DOHH2 (cell line): Measurements from ENCODE around the gene ETNK2.

ENCODE experiments used
- H3F3A ChIP-seq: fragments of 200-600 bp; sonication (generic), shearing (Covaris generic); 2 replicates; pipeline ENCODE4 v1.6.0; 2016; ENCODE audit warnings: antibody characterized with exemption, mild to moderate bottlenecking; ENCODE audit not compliant: control insufficient read depth, insufficient read depth
- H3K27ac ChIP-seq: fragments of 200-600 bp; sonication (generic); 2 replicates; pipeline ENCODE4 v1.5.1; 2014; ENCODE audit warnings: low read depth, mild to moderate bottlenecking, low read length, moderate library complexity
- H3K27me3 ChIP-seq: fragments of 200-600 bp; sonication (generic); 2 replicates; pipeline ENCODE4 v1.6.1; 2014; ENCODE audit warnings: mild to moderate bottlenecking, low read length, mixed read lengths; ENCODE audit not compliant: control insufficient read depth
- H3K36me3 ChIP-seq: fragments of 200-600 bp; sonication (generic); 2 replicates; pipeline ENCODE4 v1.6.1; 2014; ENCODE audit warnings: mild to moderate bottlenecking, low read length, moderate library complexity, mixed read lengths; ENCODE audit not compliant: control insufficient read depth
- H3K4me1 ChIP-seq: fragments of 200-600 bp; sonication (generic); 2 replicates; pipeline ENCODE4 v1.6.1; 2014; ENCODE audit warnings: mild to moderate bottlenecking, low read length, mixed read lengths; ENCODE audit not compliant: control insufficient read depth
- H3K4me2 ChIP-seq: fragments of 200-600 bp; sonication (generic); 2 replicates; pipeline ENCODE4 v1.6.0; 2014; ENCODE audit warnings: mild to moderate bottlenecking, low read length, moderate library complexity
- H3K4me3 ChIP-seq: fragments of 200-600 bp; sonication (generic); 2 replicates; pipeline ENCODE4 v1.5.1; 2014; ENCODE audit warnings: mild to moderate bottlenecking, low read length, mixed read lengths
- H3K79me2 ChIP-seq: fragments of 200-600 bp; sonication (generic); 2 replicates; pipeline ENCODE4 v1.6.1; 2014; ENCODE audit warnings: mild to moderate bottlenecking, low read length, mixed read lengths; ENCODE audit not compliant: control insufficient read depth
- H3K9me2 ChIP-seq: fragments of 200-600 bp; sonication (generic); replicated peaks from 2 replicates; pipeline ENCODE4 v1.6.1; 2014; ENCODE audit warnings: mild to moderate bottlenecking, low read length, mixed read lengths; ENCODE audit not compliant: control insufficient read depth
- H3K9me3 ChIP-seq: fragments of 200-600 bp; sonication (generic); 2 replicates; pipeline ENCODE4 v1.6.1; 2014; ENCODE audit warnings: antibody characterized with exemption, low read length, mixed read lengths; ENCODE audit not compliant: control insufficient read depth, insufficient read depth
- H4K20me1 ChIP-seq: fragments of 200-600 bp; sonication (generic); 2 replicates; pipeline ENCODE4 v1.6.0; 2014; ENCODE audit warnings: low read depth, mild to moderate bottlenecking, antibody characterized with exemption, low read length, moderate library complexity; ENCODE audit not compliant: control insufficient read depth, insufficient read depth
- CTCF ChIP-seq: fragments of 200-600 bp; sonication (generic); IDR thresholded peaks from one replicate; pipeline ENCODE4 v1.5.1; 2014; ENCODE audit warnings: antibody characterized with exemption, mild to moderate bottlenecking, low read depth, low read length; ENCODE audit not compliant: poor library complexity, severe bottlenecking
- EZH2phosphoT487 ChIP-seq: fragments of 200-600 bp; sonication (generic); IDR thresholded peaks from 2 replicates; pipeline ENCODE4 v1.6.1; 2017; ENCODE audit warnings: borderline replicate concordance, mild to moderate bottlenecking, antibody characterized with exemption, low read length, moderate library complexity, mixed read lengths

ETNK2 gene

DNA sequence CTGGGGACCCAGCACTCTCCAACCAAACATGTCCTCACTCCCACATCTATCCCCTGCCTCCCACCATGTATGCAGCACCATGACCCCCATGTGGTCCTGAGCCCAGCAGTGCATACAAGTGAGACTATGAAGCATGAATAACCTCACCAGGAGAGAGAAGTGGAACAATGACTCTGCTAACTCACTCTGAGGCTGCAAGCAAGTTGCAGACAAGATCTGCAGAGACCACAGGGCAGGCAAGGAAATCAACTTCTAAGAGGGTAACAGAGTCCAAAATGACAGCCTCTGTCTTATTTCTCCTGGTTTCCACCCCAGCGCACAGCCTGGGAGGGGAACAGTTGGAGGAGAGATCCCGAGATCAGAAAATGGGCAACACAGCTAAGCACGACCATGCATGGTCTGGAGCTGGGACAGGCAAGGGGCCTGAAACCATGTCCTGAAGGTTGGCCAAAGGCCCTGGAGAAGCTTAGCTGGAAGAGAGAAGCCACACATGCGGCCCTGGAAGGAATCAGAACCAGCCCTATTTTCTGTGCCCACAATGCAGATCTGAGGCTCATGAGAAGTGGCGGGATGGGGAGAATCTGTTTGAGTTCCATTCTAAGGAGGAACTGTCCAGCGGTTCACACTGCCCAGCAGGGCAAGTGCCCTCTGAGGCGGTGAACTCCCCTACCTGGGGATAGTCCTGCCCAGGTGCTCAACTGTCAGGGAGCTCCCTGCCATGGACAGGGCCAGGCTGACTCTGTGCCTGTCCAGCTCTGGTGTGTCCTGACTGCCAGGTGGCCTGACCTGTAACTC lies 26.8 kb upstream of the ETNK2 start:
- Histone ChIP-seq H3K4me3 (no peak overlapping the region), H3F3A (no peaks in the 10 kb centered on the region), H4K20me1 (no peaks in the 10 kb centered on the region), H3K9me2 (no peaks in the 10 kb centered on the region), H3K4me2 (no peak overlapping the region), H3K36me3 (no peaks in the 10 kb centered on the region), H3K27ac (no peak overlapping the region), H3K4me1 (no peaks in the 10 kb centered on the region), H3K27me3 (peaks cover 6% of the 10 kb centered on the region; the same call in 1 of the 2 replicates), H3K79me2 (no peaks in the 10 kb centered on the region), H3K9me3 (no peaks in the 10 kb centered on the region)
- TF ChIP-seq CTCF, result no peak
- no peak for TF ChIP-seq EZH2phosphoT487

DNA sequence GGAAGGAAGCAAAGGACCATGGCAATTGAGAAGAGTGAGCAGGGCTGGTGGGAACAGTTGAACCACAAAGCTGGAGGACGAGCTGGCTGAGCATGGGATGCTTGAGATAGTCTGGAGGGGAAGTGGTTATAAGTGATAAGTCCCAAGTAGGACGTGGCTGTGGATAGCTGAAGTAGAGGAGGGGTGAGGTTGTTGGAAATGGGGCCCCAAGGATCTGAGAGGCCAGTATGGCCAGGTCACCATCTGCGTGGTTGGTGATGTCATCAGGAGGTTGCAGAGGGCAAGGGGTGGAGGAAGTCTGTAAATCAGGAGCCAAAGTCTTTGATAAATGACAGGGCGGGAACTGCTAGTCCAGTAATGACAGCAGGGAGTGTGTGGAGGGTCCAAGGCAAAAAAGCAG lies 25.3 kb upstream of the ETNK2 start:
- H3K4me1 ChIP-seq, result no peaks in the 10 kb centered on the region

GRCh38 chr1:204176049-204176448 lies 24.2 kb upstream of the ETNK2 start:
- Histone ChIP-seq H3K9me2 (no peaks in the 10 kb centered on the region), H3K79me2 (no peaks in the 10 kb centered on the region), H3K9me3 (peaks cover 3% of the 10 kb centered on the region; the same call in 1 of the 2 replicates), H3K27me3 (peaks cover 6% of the 10 kb centered on the region; the same call in 1 of the 2 replicates), H3K4me2 (no peak overlapping the region), H3K4me3 (no peak overlapping the region), H4K20me1 (no peaks in the 10 kb centered on the region), H3K27ac (no peak overlapping the region), H3F3A (no peaks in the 10 kb centered on the region), H3K36me3 (no peaks in the 10 kb centered on the region), H3K4me1 (no peaks in the 10 kb centered on the region)
- no peak for TF ChIP-seq EZH2phosphoT487
- no peak for TF ChIP-seq CTCF

More for the DNA sequence above, 25.3 kb upstream of the ETNK2 start:
- Histone ChIP-seq H3K9me2 (no peaks in the 10 kb centered on the region), H3K27me3 (peaks cover 6% of the 10 kb centered on the region; the same call in 1 of the 2 replicates), H4K20me1 (no peaks in the 10 kb centered on the region), H3K27ac (no peak overlapping the region), H3K4me2 (no peak overlapping the region), H3K79me2 (no peaks in the 10 kb centered on the region), H3K36me3 (no peaks in the 10 kb centered on the region), H3F3A (no peaks in the 10 kb centered on the region), H3K9me3 (no peaks in the 10 kb centered on the region), H3K4me3 (no peak overlapping the region)
- no peak for TF ChIP-seq EZH2phosphoT487

- Histone ChIP-seq H3K4me1 (no peaks in the 10 kb centered on the region), H3K4me3 (no peak overlapping the region), H3K27ac (no peak overlapping the region), H4K20me1 (no peaks in the 10 kb centered on the region), H3K9me2 (no peaks in the 10 kb centered on the region), H3K79me2 (no peaks in the 10 kb centered on the region), H3F3A (no peaks in the 10 kb centered on the region), H3K4me2 (no peak overlapping the region), H3K27me3 (peaks cover 6% of the 10 kb centered on the region; the same call in 1 of the 2 replicates), H3K36me3 (no peaks in the 10 kb centered on the region), H3K9me3 (peaks cover 13% of the 10 kb centered on the region)
- no peak for TF ChIP-seq CTCF
- TF ChIP-seq EZH2phosphoT487, result no peak
Measured at GRCh38 chr1:204174958-204175357, 23.1 kb upstream of the ETNK2 start.
